Stimulated activated CD4-positive, alpha-beta T cell treated with anti-CD3 and anti-CD28 coated beads, Interleukin-12 subunit alpha, Interleukin-12 subunit beta, amount 100 ng/mL, for 48 hours (primary cell): Measurements from ENCODE around the gene PTPN20.
A peak's percentile ranks its signal among the peaks of the same experiment; 100 is the strongest.

ENCODE experiments used
- DNase-seq, 3 donors: peaks; one replicate each; pipeline ENCODE4 v3.0.0-alpha.2; 2020; ENCODE audit warnings: low read depth in 2 of 3, low spot score in 1 of 3

The PTPN20 gene

DNA sequence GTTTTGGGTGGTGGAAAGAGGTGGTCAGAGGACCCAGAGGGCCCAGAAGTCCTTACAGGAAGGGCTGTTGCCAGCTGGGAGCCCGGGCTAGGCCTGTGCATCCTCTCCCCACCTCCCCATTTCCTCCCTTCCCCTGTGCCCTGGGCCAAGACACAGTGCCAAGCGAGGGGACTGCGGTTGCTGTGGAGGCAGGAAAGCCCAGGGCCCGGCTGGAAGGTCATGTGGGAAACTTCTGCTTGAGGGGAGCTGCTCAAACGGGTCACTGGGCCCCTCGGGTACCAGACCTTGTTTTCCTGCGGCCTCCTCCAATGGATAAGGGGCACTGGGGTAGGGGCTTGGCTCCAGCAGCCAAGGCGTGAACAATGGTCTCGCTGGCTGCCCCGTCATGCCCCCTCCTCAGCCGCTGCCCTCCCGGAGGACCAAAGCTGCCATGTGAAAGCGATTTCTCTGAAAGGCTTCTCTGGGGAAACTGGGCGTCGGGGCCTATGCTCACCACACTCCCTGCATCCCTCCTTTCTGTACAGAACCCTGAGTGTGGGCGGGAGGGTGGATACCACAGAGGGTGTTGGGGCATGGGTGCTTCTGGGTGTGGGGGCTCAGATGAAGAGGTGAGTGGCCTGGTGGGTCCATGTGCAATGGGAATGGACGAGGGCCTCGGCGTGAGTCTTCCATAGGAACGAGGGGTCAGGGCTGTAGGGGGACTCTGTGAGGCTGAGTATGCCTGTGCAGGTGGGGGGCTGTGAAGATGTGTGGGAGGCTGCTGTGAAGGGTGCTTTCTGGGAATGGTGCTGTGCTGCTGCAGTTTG is 135.3 kb downstream of the PTPN20 start:
- no peak for DNase-seq

- no peak for DNase-seq
Observed at GRCh38 chr10:47047127-47047504, 135.9 kb downstream of the PTPN20 start.

- DNase-seq: peak; percentile 68 to 80 (median 75)
Observed at GRCh38 chr10:47047577-47048525, 136.6 kb downstream of the PTPN20 start.

DNA sequence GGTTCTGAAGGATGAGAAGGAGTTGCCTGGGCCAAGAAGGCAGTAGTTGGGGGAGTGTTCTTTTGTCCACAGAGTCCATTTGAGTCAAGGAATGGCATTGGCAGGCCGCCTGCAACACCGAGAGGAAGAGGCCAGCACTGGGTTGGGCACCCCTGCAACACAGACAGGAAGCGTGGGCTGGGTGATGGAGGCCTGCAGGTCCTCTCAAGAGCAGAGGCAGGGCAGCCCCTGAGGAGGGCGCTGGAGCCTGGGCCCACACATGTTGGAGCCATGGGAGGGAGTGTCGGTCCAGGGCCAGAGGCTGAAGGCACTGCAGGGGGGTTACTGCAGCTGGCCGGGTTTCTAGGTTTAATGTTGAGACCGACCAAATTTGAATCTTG is 137.3 kb downstream of the PTPN20 start:
- DNase-seq: no peak

DNA sequence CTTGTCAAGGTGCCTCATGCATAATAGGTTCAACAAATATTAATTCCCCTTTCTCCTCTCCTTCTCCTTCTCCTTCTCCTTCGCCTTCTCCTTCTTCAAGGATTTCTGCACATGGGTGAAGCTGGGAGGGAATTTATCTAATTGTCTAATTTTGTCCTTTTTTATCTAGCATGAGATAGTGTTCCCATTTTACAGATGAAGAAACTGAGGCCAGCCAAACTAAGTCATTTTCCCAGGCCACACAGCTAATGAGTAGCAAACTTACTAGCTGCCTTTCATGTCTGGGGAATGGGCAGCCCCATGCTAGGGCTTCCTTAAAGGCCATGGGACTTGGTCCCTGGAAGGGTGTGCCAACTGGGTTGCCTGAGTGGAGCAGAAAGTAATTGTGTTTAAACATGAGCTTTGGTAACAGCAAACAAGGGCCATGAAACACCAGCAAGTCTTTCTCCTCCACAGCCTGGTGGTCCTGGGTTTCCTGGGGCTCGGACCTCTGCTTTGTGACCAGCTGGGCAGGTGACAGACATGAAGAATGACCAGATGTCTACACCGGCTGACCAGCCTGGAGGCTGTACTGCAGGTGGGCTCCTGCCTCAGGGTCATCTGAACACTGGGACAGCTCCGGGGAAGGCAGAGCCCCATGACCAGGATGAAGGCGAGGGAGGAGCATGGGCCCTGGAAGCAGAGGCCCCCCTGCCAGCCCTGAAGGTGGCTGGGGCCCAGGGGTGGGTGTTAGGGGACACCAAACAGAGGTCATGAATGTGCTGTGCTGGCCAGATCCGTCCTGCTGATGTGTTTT is 138.0 kb downstream of the PTPN20 start:
- no peak for DNase-seq

- DNase-seq: no peak
Observed at GRCh38 chr10:47049906-47050305, 138.7 kb downstream of the PTPN20 start.

DNA sequence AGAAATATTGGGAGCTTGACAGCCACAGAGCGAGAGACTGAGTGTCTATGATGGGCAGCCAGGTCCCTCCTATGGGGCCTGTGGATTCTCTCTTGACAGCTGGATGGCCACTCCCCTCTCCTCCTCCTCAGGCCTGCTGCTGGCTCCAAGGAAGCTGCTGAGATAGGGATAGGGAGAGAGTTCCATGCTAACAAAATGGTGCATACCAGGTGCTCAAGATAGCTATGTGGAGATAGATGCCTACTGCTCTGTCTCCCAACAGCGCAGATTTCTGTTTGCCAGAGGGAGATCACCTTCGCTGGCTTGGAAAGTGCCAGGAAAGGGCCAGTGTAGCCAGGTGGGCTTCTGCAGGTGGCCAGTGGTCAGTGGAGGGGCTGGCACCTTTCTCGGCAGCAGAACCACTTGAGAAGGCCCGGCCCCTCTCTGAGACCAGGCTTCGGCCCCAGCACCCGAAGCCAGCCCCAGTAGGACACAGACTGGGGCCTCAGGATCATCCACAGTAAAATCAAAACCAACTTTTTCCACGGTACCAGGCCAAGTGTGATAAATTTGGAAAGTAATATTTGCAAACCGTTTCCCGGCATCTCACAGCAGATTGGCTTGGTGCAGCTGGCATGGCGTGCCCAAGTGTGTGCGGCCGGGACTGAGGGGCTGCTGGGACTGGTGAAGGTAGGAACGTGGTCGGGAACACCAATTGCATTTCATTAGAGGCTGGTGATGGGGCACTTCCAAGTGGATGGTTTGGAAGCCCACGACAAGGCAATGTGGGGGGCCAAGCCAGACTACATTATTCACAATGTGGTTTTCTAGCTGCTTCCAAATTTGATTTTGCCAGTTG is 139.6 kb downstream of the PTPN20 start:
- no peak for DNase-seq

DNA sequence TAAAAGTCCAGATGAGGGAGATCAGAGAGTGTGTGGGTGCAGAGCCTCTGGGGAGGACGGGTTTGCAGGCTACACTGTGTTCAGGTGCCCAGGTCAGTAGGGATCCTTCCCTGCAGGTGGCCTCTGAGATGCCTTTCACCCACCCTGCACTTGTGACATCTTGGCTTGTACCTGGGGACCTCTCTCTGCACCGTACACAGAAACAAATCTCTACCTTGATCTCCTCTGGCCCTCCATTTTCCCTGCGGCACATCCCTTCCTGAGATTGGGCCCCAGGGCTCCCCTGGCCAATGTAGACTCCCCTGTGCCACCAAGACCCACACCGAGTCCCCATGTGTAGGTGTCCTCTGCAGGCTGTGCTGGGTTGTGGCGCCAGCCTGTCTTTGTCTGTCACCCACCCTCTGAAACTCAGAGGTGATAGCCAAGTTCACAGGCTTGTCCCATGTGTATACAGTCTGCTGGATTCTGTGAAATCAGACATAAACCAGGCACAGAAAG is 140.6 kb downstream of the PTPN20 start:
- DNase-seq: no peak
